Kidney (tissue), 14 donors: ENCODE data around the gene BTBD2. TPM values are rescaled to one million over a fixed set of nuclear protein-coding genes. Genes with fewer than 3 reads are reported as not detected.

Experiments
- DNase-seq, 5 donors: peaks; one replicate each; pipeline ENCODE4 v3.0.0-alpha.2; 2013 to 2020
- FAIRE-seq: peaks from 2 replicates; lab custom pipeline; 2012; peaks lifted over from hg19 to GRCh38; lab: Jason Lieb, UNC
- H3K27ac ChIP-seq, 2 donors: one replicate each; pipeline ENCODE4 v1.7.0; 2013; ENCODE audit warnings: low read depth in 2 of 2, low read length in 2 of 2, inconsistent platforms in 1 of 2
- H3K27me3 ChIP-seq: one replicate; pipeline ENCODE4 v1.7.1; 2013; ENCODE audit warnings: low read length, inconsistent platforms; ENCODE audit not compliant: control insufficient read depth, insufficient read depth
- H3K36me3 ChIP-seq, 3 donors: one replicate each; pipeline versions ENCODE4 v1.7.0 to v1.7.1; 2013; ENCODE audit warnings: low read length in 3 of 3, control low read depth in 1 of 3, inconsistent platforms in 1 of 3; ENCODE audit not compliant: insufficient read depth in 3 of 3, control insufficient read depth in 2 of 3
- H3K4me1 ChIP-seq, 3 donors: one replicate each; pipeline versions ENCODE4 v1.7.0 to v1.7.1; 2013; ENCODE audit warnings: low read length in 3 of 3, inconsistent platforms in 1 of 3, low read depth in 1 of 3; ENCODE audit not compliant: control insufficient read depth in 2 of 3, insufficient read depth in 2 of 3
- H3K4me3 ChIP-seq, 3 donors: one replicate each; pipeline versions ENCODE4 v1.7.0 to v1.8.1; 2013; ENCODE audit warnings: low read length in 3 of 3, control low read depth in 1 of 3, inconsistent platforms in 1 of 3
- H3K9ac ChIP-seq, 3 donors: one replicate each; pipeline versions ENCODE4 v1.7.0 to v1.7.1; 2013; ENCODE audit warnings: low read length in 3 of 3, control low read depth in 1 of 3, inconsistent platforms in 1 of 3
- H3K9me3 ChIP-seq, 3 donors: one replicate each; pipeline versions ENCODE4 v1.7.0 to v1.7.1; 2013; ENCODE audit warnings: low read length in 3 of 3, control low read depth in 1 of 3, inconsistent platforms in 1 of 3; ENCODE audit not compliant: control insufficient read depth in 2 of 3, insufficient read depth in 1 of 3
- CTCF ChIP-seq: IDR thresholded peaks from 3 replicates; pipeline ENCODE4 v1.5.1; 2012; ENCODE audit warnings: mild to moderate bottlenecking, moderate library complexity, borderline replicate concordance; ENCODE audit not compliant: insufficient read depth; ENCODE audit errors: extremely low read depth
- intact Hi-C: fragments of 100-400 bp; cut with DNase I; formaldehyde crosslinking; loops from one replicate; pipeline ENCODE4 v1.11.1; 2022
- polyA plus RNA-seq: library from polyadenylated mRNA; stranded (reverse); fragments of 350-450 nt; fragmentation: Illumina TruSeq; extraction: RNeasy Lipid Tissue Mini Kit (QIAGEN cat#74804); gene quantifications from one replicate; pipeline ENCODE4 v1.2.3, GENCODE V29; 2014; ENCODE audit warnings: low read depth, low replicate concordance; ENCODE audit not compliant: insufficient read depth
- total RNA-seq: library from RNA; stranded (reverse); fragmentation: NEBNext Ultra II Directional; extraction: Animal tissue kit (Norgen Biotek cat#: 25700); gene quantifications from one replicate; pipeline ENCODE4 v1.2.1, GENCODE V29; 2021
- donor health status: control.
- donor health status: control.
- donor health status: control.
- donor health status: control.
- donor health status: control.
- donor health status: DM: yes; HTN: yes; CAD: no.
- donor health status: Normal renal cell carcinoma (clear cell type).

Gene BTBD2
- total and polyA plus RNA-seq, 2 donors from 2014 or later = 57.0 to 70.3 TPM

GRCh38 chr19:2063824-2064223, 48.3 kb upstream of the BTBD2 start:
- Histone ChIP-seq H3K4me1 (peaks cover 0 to 31% (median 17%) of the 10 kb centered on the region in 3 donors), H3K4me3 (no peak overlapping the region), H3K9me3 (no peaks in the 10 kb centered on the region), H3K9ac (no peak overlapping the region), H3K27me3 (no peaks in the 10 kb centered on the region), H3K36me3 (no peaks in the 10 kb centered on the region), H3K27ac (no peak overlapping the region)
- intact Hi-C loops = no loop called here
- FAIRE-seq (no peak), DNase-seq (no peak)
- TF ChIP-seq CTCF = no peak

GRCh38 chr19:2062770-2063169, 47.3 kb upstream of the BTBD2 start:
- TF ChIP-seq CTCF = no peak
- Histone ChIP-seq H3K27ac (no peak overlapping the region), H3K4me3 (no peak overlapping the region), H3K9ac (no peak overlapping the region), H3K9me3 (no peaks in the 10 kb centered on the region), H3K36me3 (no peaks in the 10 kb centered on the region), H3K4me1 (peaks cover 0 to 34% (median 17%) of the 10 kb centered on the region in 3 donors), H3K27me3 (no peaks in the 10 kb centered on the region)
- intact Hi-C loops = no loop called here
- FAIRE-seq (no peak), DNase-seq (peak in 1 of 5 donors; percentile 62)

GRCh38 chr19:2062389-2062729, 46.8 kb upstream of the BTBD2 start:
- Histone ChIP-seq H3K36me3 (no peaks in the 10 kb centered on the region), H3K9ac (peak overlapping the region in 2 of 3 donors; percentile 30 to 86), H3K9me3 (no peaks in the 10 kb centered on the region), H3K4me1 (peaks cover 0 to 34% (median 17%) of the 10 kb centered on the region in 3 donors), H3K4me3 (peak overlapping the region; percentile 11 to 80 (median 67)), H3K27me3 (no peaks in the 10 kb centered on the region), H3K27ac (peak overlapping the region; percentile 89 to 99)
- DNase-seq (peak in 1 of 5 donors; percentile 68), FAIRE-seq (no peak)
- no peak for TF ChIP-seq CTCF
- intact Hi-C loops = no loop called here
